ENCODE results near the gene COL1A2. TPM values are rescaled to one million over a fixed set of nuclear protein-coding genes. Genes with fewer than 3 reads are reported as not detected.

COL1A2 gene
- total RNA-seq, result 100 to 1,000 TPM; 227 to 697 (median 347) TPM

GRCh38 chr7:94394437-94395140 lies at the start of gene COL1A2:
Gene COL1A2, plus strand, starts transcription at chr7:94394895. Its CDS starts 137 bp downstream, at chr7:94395032.
- H3K36me3 ChIP-seq, result peaks cover 0 to 11% (median 3%) of the 10 kb centered on the region in 4 donors
- WGBS, result 11% methylated on average over 27 of the region's 32 CpGs
- H3K27me3 ChIP-seq, result no peaks in the 10 kb centered on the region
- peak; percentile 21 for TF ChIP-seq POLR2A (IDR thresholded peaks at IDR 0.05; ENCODE audit: low read depth)
- TF ChIP-seq CTCF (IDR thresholded peaks at IDR 0.05), result no peak
- no peak for TF ChIP-seq EP300 (IDR thresholded peaks at IDR 0.05)
- peak; percentile 73 to 80 for TF ChIP-seq POLR2AphosphoS5 (IDR thresholded peaks at IDR 0.05)
- peak; percentile 94 for DNase-seq (ENCODE audit: extremely low spot score)
- peak within 1 kb of the TSS; percentile 69 to 85 (median 72) for H3K4me3 ChIP-seq
- peak within 1 kb of the TSS; percentile 91 to 97 (median 95) for H3K27ac ChIP-seq (replicated peaks in 1 of 4)
- intact Hi-C loops (cut with DNase I), result loop anchor here (1.0 to 2.0 kb wide), 2 partner anchors 20 to 99 kb away; no protein-coding TSS in a partner anchor
- peaks cover 14 to 65% (median 53%) of the 10 kb centered on the region in 4 donors for H3K4me1 ChIP-seq
- no peaks in the 10 kb centered on the region for H3K9me3 ChIP-seq

GRCh38 chr7:94345907-94346306 lies 48.8 kb upstream of the COL1A2 start:
- intact Hi-C loops (cut with DNase I), result no loop called here
- DNase-seq (ENCODE audit: extremely low spot score), result no peak
- H3K36me3 ChIP-seq, result no peaks in the 10 kb centered on the region
- peaks cover 5 to 45% (median 42%) of the 10 kb centered on the region in 4 donors for H3K4me1 ChIP-seq
- TF ChIP-seq EP300 (IDR thresholded peaks at IDR 0.05) (no peak), POLR2A (IDR thresholded peaks at IDR 0.05; ENCODE audit: low read depth) (no peak), CTCF (IDR thresholded peaks at IDR 0.05) (no peak), POLR2AphosphoS5 (IDR thresholded peaks at IDR 0.05) (no peak)
- no peak overlapping the region for H3K27ac ChIP-seq (replicated peaks in 1 of 4)
- H3K27me3 ChIP-seq, result no peaks in the 10 kb centered on the region
- H3K9me3 ChIP-seq, result no peaks in the 10 kb centered on the region
- H3K4me3 ChIP-seq, result no peak overlapping the region

- WGBS, result 19% methylated on average over 3 of the region's 3 CpGs
- TF ChIP-seq POLR2A (IDR thresholded peaks at IDR 0.05; ENCODE audit: low read depth) (no peak), POLR2AphosphoS5 (IDR thresholded peaks at IDR 0.05) (peak; percentile 26 to 64), EP300 (IDR thresholded peaks at IDR 0.05) (no peak), CTCF (IDR thresholded peaks at IDR 0.05) (no peak)
- no peak for DNase-seq (ENCODE audit: extremely low spot score)
- H3K4me1 ChIP-seq, result peaks cover 5 to 50% (median 47%) of the 10 kb centered on the region in 4 donors
- intact Hi-C loops (cut with DNase I), result no loop called here
- no peaks in the 10 kb centered on the region for H3K27me3 ChIP-seq
- no peaks in the 10 kb centered on the region for H3K9me3 ChIP-seq
- H3K36me3 ChIP-seq, result no peaks in the 10 kb centered on the region
- peak overlapping the region; percentile 76 to 80 (median 78) for H3K27ac ChIP-seq (replicated peaks in 1 of 4)
- peak overlapping the region in 3 of 4 donors; percentile 13 to 32 (median 13) for H3K4me3 ChIP-seq
Measured at GRCh38 chr7:94348142-94348541, 46.6 kb upstream of the COL1A2 start.

- TF ChIP-seq POLR2A (IDR thresholded peaks at IDR 0.05; ENCODE audit: low read depth) (no peak), CTCF (IDR thresholded peaks at IDR 0.05) (no peak), EP300 (IDR thresholded peaks at IDR 0.05) (no peak), POLR2AphosphoS5 (IDR thresholded peaks at IDR 0.05) (no peak)
- H3K27me3 ChIP-seq, result no peaks in the 10 kb centered on the region
- H3K4me3 ChIP-seq, result no peak overlapping the region
- intact Hi-C loops (cut with DNase I), result no loop called here
- H3K4me1 ChIP-seq, result peaks cover 5 to 60% (median 59%) of the 10 kb centered on the region in 4 donors
- 33% methylated on average over 1 of the region's 1 CpG for WGBS
- H3K27ac ChIP-seq (replicated peaks in 1 of 4), result peak overlapping the region in 2 of 4 donors; percentile 21 to 55
- DNase-seq (ENCODE audit: extremely low spot score), result no peak
- H3K9me3 ChIP-seq, result no peaks in the 10 kb centered on the region
- no peaks in the 10 kb centered on the region for H3K36me3 ChIP-seq
Measured at GRCh38 chr7:94350734-94351133, 44.0 kb upstream of the COL1A2 start.

Data from esophagus muscularis mucosa (tissue), 4 donors.